T-cell (primary cell): ENCODE results near the gene PRPH. TPM values are rescaled to one million over a fixed set of nuclear protein-coding genes. Genes with fewer than 3 reads are reported as not detected.

Experiments
- ATAC-seq, 4 experiments: fragments of 200-7000 bp in 3 of 4; fragments of 150-1000 bp in 1 of 4; cut with Tn5 transposase; replicated peaks in 1 of 4; 1 replicate in 3 of 4; 2 replicates in 1 of 4; pipeline ENCODE4 v1.10.0; 2021; ENCODE audit warnings: moderate library complexity in 3 of 4, mild to moderate bottlenecking in 2 of 4, moderate number of reproducible peaks in 1 of 4
- CTCF ChIA-PET, 2 donors: fragments of 300-600 bp; sonication (Branson Sonifier 250); formaldehyde crosslinking; loops; one replicate each; lab custom pipeline; 2022; ENCODE audit warnings: antibody characterized with exemption in 2 of 2; lab: Charles Lee
- POLR2A ChIA-PET, 2 donors: fragments of 300-600 bp; sonication (Branson Sonifier 250); formaldehyde crosslinking; loops; one replicate each; lab custom pipeline; 2022; ENCODE audit warnings: antibody characterized with exemption in 2 of 2; lab: Charles Lee
- DNase-seq, 35 experiments: peaks; one replicate each; pipeline versions ENCODE4 v3.0.0 to v3.0.0-alpha.2; 2013 to 2023
- H3K27ac ChIP-seq: one replicate; pipeline ENCODE4 v1.5.1; 2013; ENCODE audit warnings: low read length
- H3K27me3 ChIP-seq, 2 experiments: replicated peaks in 1 of 2; 1 replicate in 1 of 2; 2 replicates in 1 of 2; pipeline versions ENCODE4 v1.6.1 to v1.7.0; 2013; ENCODE audit warnings: low read length in 1 of 2, mixed read lengths in 1 of 2; ENCODE audit not compliant: control insufficient read depth in 2 of 2, insufficient read depth in 2 of 2; ENCODE audit errors: extremely low read depth in 1 of 2
- H3K36me3 ChIP-seq, 2 donors: 1 replicate in 1 of 2; 2 replicates in 1 of 2; pipeline versions ENCODE4 v1.6.1 to v1.7.0; 2013; ENCODE audit warnings: low read length in 1 of 2; ENCODE audit not compliant: control insufficient read depth in 2 of 2, insufficient read depth in 1 of 2; ENCODE audit errors: extremely low read depth in 1 of 2
- H3K4me1 ChIP-seq, 2 experiments: 1 replicate in 1 of 2; 2 replicates in 1 of 2; pipeline versions ENCODE4 v1.6.1 to v1.7.0; 2013; ENCODE audit warnings: low read length in 2 of 2, mixed read lengths in 1 of 2; ENCODE audit not compliant: insufficient read depth in 2 of 2, control insufficient read depth in 1 of 2; ENCODE audit errors: extremely low read depth in 1 of 2
- H3K4me3 ChIP-seq, 2 donors: 1 replicate in 1 of 2; 2 replicates in 1 of 2; pipeline versions ENCODE4 v1.5.1 to v1.7.0; 2013; ENCODE audit warnings: mild to moderate bottlenecking in 2 of 2, low read length in 1 of 2, moderate library complexity in 1 of 2; ENCODE audit not compliant: control insufficient read depth in 1 of 2; ENCODE audit errors: extremely low read depth in 1 of 2
- H3K9me3 ChIP-seq: 2 replicates; pipeline ENCODE4 v1.7.0; 2013
- H3K27ac Mint-ChIP-seq, 2 donors: one replicate each; pipeline ENCODE4 v1.8.0; 2020 to 2021; ENCODE audit warnings: mild to moderate bottlenecking in 2 of 2, mixed read lengths in 2 of 2
- H3K27me3 Mint-ChIP-seq, 2 donors: one replicate each; pipeline ENCODE4 v1.8.0; 2021 to 2022; ENCODE audit warnings: mixed read lengths in 2 of 2
- H3K36me3 Mint-ChIP-seq: one replicate; pipeline ENCODE4 v1.8.0; 2021; ENCODE audit warnings: mixed read lengths
- H3K4me1 Mint-ChIP-seq, 3 donors: one replicate each; pipeline ENCODE4 v1.8.0; 2020 to 2022; ENCODE audit warnings: mixed read lengths in 3 of 3, mild to moderate bottlenecking in 1 of 3
- H3K4me3 Mint-ChIP-seq, 3 donors: one replicate each; pipeline ENCODE4 v1.8.0; 2020 to 2022; ENCODE audit warnings: mild to moderate bottlenecking in 3 of 3, mixed read lengths in 3 of 3, moderate library complexity in 3 of 3
- H3K9me3 Mint-ChIP-seq, 3 donors: one replicate each; pipeline ENCODE4 v1.8.0; 2020 to 2022; ENCODE audit warnings: mixed read lengths in 3 of 3
- WGBS: methylation state at CpG from one replicate; pipeline ENCODE4 v1.1.5; 2013; ENCODE audit warnings: missing lambda C conversion rate; ENCODE audit not compliant: insufficient coverage; 5-methylcytosine and 5-hydroxymethylcytosine counted together
- total RNA-seq, 35 experiments: library from RNA in 6 of 35; stranded (reverse) in 6 of 35; fragments of 120-200 nt in 1 of 35; gene quantifications; one replicate each; pipeline versions ENCODE4 v1.2.1 to v1.2.4 and lab custom pipeline; 2013 to 2026

The PRPH gene
- total RNA-seq, 5 donors from 2014 or later (not counting 1 experiment from before 2014, with no cell fraction given), result not detected

GRCh38 chr12:49344486-49345050 lies 49.6 kb downstream of the PRPH start:
- Histone ChIP-seq H3K36me3 (no peaks in the 10 kb centered on the region), H3K9me3 (no peaks in the 10 kb centered on the region), H3K4me3 (no peak overlapping the region), H3K27me3 (peaks cover 25 to 91% of the 10 kb centered on the region in 2 experiments), H3K4me1 (peaks cover 32 to 64% of the 10 kb centered on the region in 2 experiments), H3K27ac (no peak overlapping the region)
- no peak for DNase-seq
- no peak overlapping the region for H3K27ac Mint-ChIP-seq
- no peak for ATAC-seq
- WGBS, result no CpG with 5 or more reads among the region's 15 CpGs
- H3K36me3 Mint-ChIP-seq, result no peaks in the 10 kb centered on the region
- ChIA-PET POLR2A (no interaction called here), CTCF (interaction anchor here in 1 of 2 donors (3.5 kb wide), 1 partner anchor 12 kb away, joined by 12 read pairs; no protein-coding TSS in a partner anchor)
- H3K4me1 Mint-ChIP-seq, result peaks cover 38 to 55% (median 45%) of the 10 kb centered on the region in 3 donors
- peak overlapping the region in 1 of 3 donors; percentile 73 for H3K4me3 Mint-ChIP-seq
- H3K27me3 Mint-ChIP-seq, result peaks cover 32 to 66% of the 10 kb centered on the region in 2 donors
- no peaks in the 10 kb centered on the region for H3K9me3 Mint-ChIP-seq

- Mint-ChIP-seq H3K4me1 (peaks cover 38 to 55% (median 45%) of the 10 kb centered on the region in 3 donors), H3K27ac (no peak overlapping the region), H3K9me3 (no peaks in the 10 kb centered on the region), H3K4me3 (peak overlapping the region; percentile 58 to 80 (median 73)), H3K36me3 (no peaks in the 10 kb centered on the region), H3K27me3 (peaks cover 32 to 66% of the 10 kb centered on the region in 2 donors)
- POLR2A ChIA-PET, result no interaction called here
- no peak for ATAC-seq
- Histone ChIP-seq H3K27ac (no peak overlapping the region), H3K9me3 (no peaks in the 10 kb centered on the region), H3K36me3 (no peaks in the 10 kb centered on the region), H3K4me1 (peaks cover 32 to 64% of the 10 kb centered on the region in 2 experiments), H3K4me3 (peak overlapping the region; percentile 26 to 71), H3K27me3 (peaks cover 25 to 91% of the 10 kb centered on the region in 2 experiments)
- no peak for DNase-seq
- CTCF ChIA-PET, result interaction anchor here (0.6 to 3.2 kb wide), 3 partner anchors 15 to 79 kb away, joined by 3 to 20 read pairs (median 5); no protein-coding TSS in a partner anchor
- WGBS, result 6% methylated on average over 28 of the region's 70 CpGs
These were observed 50.3 kb downstream of the PRPH start for GRCh38 chr12:49345051-49345824.

GRCh38 chr12:49345825-49346658 lies 51.1 kb downstream of the PRPH start:
- Mint-ChIP-seq H3K9me3 (no peaks in the 10 kb centered on the region), H3K4me1 (peaks cover 32 to 51% (median 45%) of the 10 kb centered on the region in 3 donors), H3K27me3 (peaks cover 33 to 68% of the 10 kb centered on the region in 2 donors), H3K36me3 (no peaks in the 10 kb centered on the region), H3K4me3 (peak overlapping the region; percentile 58 to 80 (median 73)), H3K27ac (no peak overlapping the region)
- peaks cover 32 to 64% of the 10 kb centered on the region in 2 experiments for H3K4me1 ChIP-seq
- WGBS, result 4% methylated on average over 42 of the region's 61 CpGs
- no peak overlapping the region for H3K27ac ChIP-seq
- H3K27me3 ChIP-seq, result peaks cover 25 to 96% of the 10 kb centered on the region in 2 experiments
- ATAC-seq (no peak), DNase-seq (no peak)
- CTCF ChIA-PET, result interaction anchor here (0.6 to 3.2 kb wide), 7 partner anchors 11 to 80 kb away, joined by 3 to 20 read pairs (median 5); no protein-coding TSS in a partner anchor
- peak overlapping the region; percentile 47 to 86 for H3K4me3 ChIP-seq
- POLR2A ChIA-PET, result no interaction called here
- H3K9me3 ChIP-seq, result no peaks in the 10 kb centered on the region
- H3K36me3 ChIP-seq, result no peaks in the 10 kb centered on the region

- Histone ChIP-seq H3K27ac (no peak within 1 kb of the TSS), H3K27me3 (peaks cover 23 to 96% of the 10 kb centered on the region in 2 experiments), H3K4me1 (peaks cover 32 to 63% of the 10 kb centered on the region in 2 experiments), H3K9me3 (no peaks in the 10 kb centered on the region), H3K36me3 (no peaks in the 10 kb centered on the region), H3K4me3 (peak within 1 kb of the TSS; percentile 47 to 86)
- POLR2A ChIA-PET, result interaction anchor here in 1 of 2 donors (0.5 kb wide), 1 partner anchor 31 kb away, joined by 4 read pairs; no protein-coding TSS in a partner anchor
- 1% methylated on average over 41 of the region's 47 CpGs for WGBS
- Mint-ChIP-seq H3K27me3 (peaks cover 36 to 75% of the 10 kb centered on the region in 2 donors), H3K4me1 (peaks cover 32 to 51% (median 45%) of the 10 kb centered on the region in 3 donors), H3K27ac (peak within 1 kb of the TSS in 1 of 2 donors; percentile 43), H3K9me3 (no peaks in the 10 kb centered on the region), H3K4me3 (peak within 1 kb of the TSS; percentile 73 to 80 (median 80)), H3K36me3 (no peaks in the 10 kb centered on the region)
- CTCF ChIA-PET, result interaction anchor here (0.5 to 3.2 kb wide), 12 partner anchors 11 to 354 kb away, joined by 3 to 22 read pairs (median 5); partner anchors contain the start of genes PRPH (in 1 of the 2) and SPATS2 (in 1 of the 2)
- DNase-seq (peak in 3 of 35 experiments; percentile 32 to 48 (median 44)), ATAC-seq (peak; percentile 29 to 52 (median 36))
These were observed 51.8 kb downstream of the PRPH start, which contains the start of gene DNAJC22 for GRCh38 chr12:49346659-49347310. Gene DNAJC22, plus strand, starts transcription at chr12:49346888. Its CDS starts 1,985 bp downstream, at chr12:49348873.

GRCh38 chr12:49347311-49348193 lies 52.6 kb downstream of the PRPH start:
- DNase-seq (peak; percentile 44 to 85 (median 71)), ATAC-seq (peak; percentile 80 to 86 (median 82))
- H3K27me3 Mint-ChIP-seq, result peaks cover 40 to 75% of the 10 kb centered on the region in 2 donors
- H3K36me3 Mint-ChIP-seq, result no peaks in the 10 kb centered on the region
- Histone ChIP-seq H3K4me1 (peaks cover 31 to 56% of the 10 kb centered on the region in 2 experiments), H3K36me3 (no peaks in the 10 kb centered on the region), H3K4me3 (peak overlapping the region; percentile 47 to 86), H3K27ac (no peak overlapping the region), H3K9me3 (no peaks in the 10 kb centered on the region), H3K27me3 (peaks cover 23 to 92% of the 10 kb centered on the region in 2 experiments)
- ChIA-PET POLR2A (interaction anchor here (0.5 to 1.0 kb wide), 4 partner anchors 10 to 766 kb away, joined by 3 to 22 read pairs (median 4); no protein-coding TSS in a partner anchor), CTCF (interaction anchor here (0.5 to 3.2 kb wide), 22 partner anchors 10 to 664 kb away, joined by 3 to 22 read pairs (median 4); partner anchors contain the start of genes C1QL4 (in 1 of the 2), PRPH (in 1 of the 2), SPATS2 (in 1 of the 2) and TROAP (in 1 of the 2))
- H3K4me3 Mint-ChIP-seq, result peak overlapping the region; percentile 73 to 80 (median 80)
- peaks cover 32 to 49% (median 42%) of the 10 kb centered on the region in 3 donors for H3K4me1 Mint-ChIP-seq
- WGBS, result 22% methylated on average over 23 of the region's 37 CpGs
- H3K9me3 Mint-ChIP-seq, result no peaks in the 10 kb centered on the region
- H3K27ac Mint-ChIP-seq, result peak overlapping the region in 1 of 2 donors; percentile 43
